ENCODE measurements around the gene TACC2.

GRCh38 chr10:122082616-122083477 is 93.9 kb downstream of the TACC2 start:
- TF ChIP-seq CTCF (IDR thresholded peaks at IDR 0.05), result no peak
- TF ChIP-seq EZH2phosphoT487 (IDR thresholded peaks at IDR 0.05), result no peak
